SU-DHL-6 (cell line): ENCODE results near the gene HMGN1.

Experiments
- H2AFZ ChIP-seq: fragments of 200-600 bp; sonication (generic); 2 replicates; pipeline ENCODE4 v1.6.1; 2014; ENCODE audit warnings: low read depth, mild to moderate bottlenecking, moderate library complexity, mixed read lengths, antibody characterized with exemption, low read length; ENCODE audit not compliant: severe bottlenecking
- H3F3A ChIP-seq: fragments of 200-600 bp; shearing (Covaris generic); 2 replicates; pipeline ENCODE4 v1.6.0; 2016; ENCODE audit warnings: antibody characterized with exemption, mild to moderate bottlenecking; ENCODE audit not compliant: insufficient read depth
- H3K27ac ChIP-seq: fragments of 200-600 bp; sonication (generic); 2 replicates; pipeline ENCODE4 v1.5.1; 2016; ENCODE audit warnings: low read depth, mild to moderate bottlenecking, low read length, moderate library complexity, mixed read lengths
- H3K27me3 ChIP-seq: fragments of 200-600 bp; sonication (generic), shearing (Covaris generic); 2 replicates; pipeline ENCODE4 v1.6.0; 2014; ENCODE audit warnings: mild to moderate bottlenecking, low read length
- H3K36me3 ChIP-seq: fragments of 200-600 bp; sonication (generic); 2 replicates; pipeline ENCODE4 v1.6.1; 2014; ENCODE audit warnings: mild to moderate bottlenecking, low read length, mixed read lengths
- H3K4me2 ChIP-seq: fragments of 300-600, 200-600 bp; shearing (Covaris generic), sonication (generic); 2 replicates; pipeline ENCODE4 v1.6.0; 2014; ENCODE audit warnings: low read length, low read depth, mild to moderate bottlenecking; ENCODE audit not compliant: poor library complexity, severe bottlenecking
- H3K4me3 ChIP-seq: fragments of 200-600 bp; sonication (generic); 2 replicates; pipeline ENCODE4 v1.5.1; 2014; ENCODE audit warnings: antibody characterized with exemption, low read length, mild to moderate bottlenecking, mixed read lengths; ENCODE audit not compliant: insufficient read depth, poor library complexity, severe bottlenecking
- H3K79me2 ChIP-seq: fragments of 200-600 bp; sonication (generic); 2 replicates; pipeline ENCODE4 v1.6.1; 2014; ENCODE audit warnings: mild to moderate bottlenecking, low read length, moderate library complexity; ENCODE audit not compliant: insufficient read depth
- H3K9ac ChIP-seq: fragments of 200-600 bp; sonication (generic); 2 replicates; pipeline ENCODE4 v1.7.0; 2014; ENCODE audit warnings: mild to moderate bottlenecking, low read length
- H3K9me2 ChIP-seq: fragments of 200-600 bp; sonication (generic); replicated peaks from 2 replicates; pipeline ENCODE4 v1.6.1; 2014; ENCODE audit warnings: low read length; ENCODE audit not compliant: insufficient read depth
- H3K9me3 ChIP-seq: fragments of 200-600 bp; sonication (generic); 2 replicates; pipeline ENCODE4 v1.6.1; 2014; ENCODE audit warnings: low read length, mixed read lengths; ENCODE audit not compliant: insufficient read depth
- H4K20me1 ChIP-seq: fragments of 200-600 bp; sonication (generic); 2 replicates; pipeline ENCODE4 v1.6.1; 2014; ENCODE audit warnings: low read depth, mild to moderate bottlenecking, antibody characterized with exemption, low read length, moderate library complexity, mixed read lengths
- CTCF ChIP-seq: fragments of 200-600 bp; sonication (generic); IDR thresholded peaks from one replicate; pipeline ENCODE4 v1.5.1; 2017; ENCODE audit warnings: antibody characterized with exemption, mild to moderate bottlenecking, low read length, moderate library complexity; ENCODE audit not compliant: insufficient read depth, poor library complexity, severe bottlenecking
- EZH2phosphoT487 ChIP-seq: fragments of 200-600 bp; sonication (generic), shearing (Covaris generic); conservative IDR thresholded peaks from 2 replicates; pipeline ENCODE4 v1.6.1; 2018; ENCODE audit warnings: mild to moderate bottlenecking, antibody characterized with exemption, low read length, moderate library complexity, mixed read lengths

Gene HMGN1

GRCh38 chr21:39307466-39307865 lies 41.4 kb downstream of the HMGN1 start:
- Histone ChIP-seq H3K36me3 (peaks cover 47% of the 10 kb centered on the region), H3K27me3 (no peaks in the 10 kb centered on the region), H2AFZ (no peak overlapping the region), H3K27ac (no peak overlapping the region), H3K79me2 (peaks cover 91% of the 10 kb centered on the region), H3K9me2 (no peaks in the 10 kb centered on the region), H4K20me1 (peaks cover 30% of the 10 kb centered on the region), H3K9me3 (no peaks in the 10 kb centered on the region), H3K4me3 (no peak overlapping the region), H3K4me2 (no peak overlapping the region), H3F3A (peaks cover 30% of the 10 kb centered on the region; the same call in 1 of the 2 replicates), H3K9ac (no peak overlapping the region)
- no peak for TF ChIP-seq CTCF
- TF ChIP-seq EZH2phosphoT487: no peak

- Histone ChIP-seq H3K9ac (no peak overlapping the region), H2AFZ (no peak overlapping the region), H3K4me2 (no peak overlapping the region), H3K9me3 (no peaks in the 10 kb centered on the region), H3K27ac (no peak overlapping the region), H3K9me2 (no peaks in the 10 kb centered on the region), H3K4me3 (no peak overlapping the region), H3K27me3 (no peaks in the 10 kb centered on the region), H4K20me1 (peaks cover 15% of the 10 kb centered on the region; the same call in 1 of the 2 replicates), H3K36me3 (peaks cover 56% of the 10 kb centered on the region), H3F3A (peaks cover 14% of the 10 kb centered on the region; the same call in 1 of the 2 replicates), H3K79me2 (peaks cover 86% of the 10 kb centered on the region)
- TF ChIP-seq EZH2phosphoT487 (no peak), CTCF (no peak)
Observed at GRCh38 chr21:39300587-39300986, 48.3 kb downstream of the HMGN1 start.

DNA sequence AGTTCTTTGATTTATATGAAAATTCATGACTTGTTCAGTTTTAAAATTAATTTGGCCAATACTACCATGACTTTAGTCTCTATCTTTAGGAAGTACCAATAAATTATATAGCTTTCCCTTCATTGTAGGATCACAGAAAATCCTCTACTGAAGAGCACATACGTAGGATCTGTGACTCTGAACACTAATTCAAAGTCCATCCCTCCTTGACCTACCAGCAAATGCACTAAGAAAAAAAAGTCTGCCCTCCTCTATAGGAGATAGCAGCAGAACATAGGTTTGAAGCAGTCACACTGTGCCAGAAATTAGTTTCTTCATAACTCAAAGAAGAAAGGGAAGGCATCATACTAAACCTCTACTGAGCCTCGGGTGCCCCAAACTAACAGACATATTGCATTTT lies 52.0 kb downstream of the HMGN1 start:
- no peak for TF ChIP-seq EZH2phosphoT487
- no peak for TF ChIP-seq CTCF
- no peak overlapping the region for H3K27ac ChIP-seq
- H3K79me2 ChIP-seq: peaks cover 79% of the 10 kb centered on the region
- peaks cover 8% of the 10 kb centered on the region; the same call in 1 of the 2 replicates for H3F3A ChIP-seq
- H3K4me3 ChIP-seq: no peak overlapping the region
- H3K9me2 ChIP-seq: no peaks in the 10 kb centered on the region
- no peak overlapping the region for H3K4me2 ChIP-seq
- H3K9ac ChIP-seq: no peak overlapping the region
- no peak overlapping the region for H2AFZ ChIP-seq
- no peaks in the 10 kb centered on the region for H3K27me3 ChIP-seq
- no peaks in the 10 kb centered on the region for H3K9me3 ChIP-seq
- H3K36me3 ChIP-seq: peaks cover 77% of the 10 kb centered on the region
- peaks cover 15% of the 10 kb centered on the region; the same call in 1 of the 2 replicates for H4K20me1 ChIP-seq
